ENCODE measurements around the gene CLASP1. TPM values are rescaled to one million over a fixed set of nuclear protein-coding genes. Genes with fewer than 3 reads are reported as not detected.

CLASP1 gene
- total and polyA plus RNA-seq, 2 of the 8 experiments (the other 6 are each of a cell fraction or from before 2014, with no cell fraction given): 7.3 to 53.9 TPM

DNA sequence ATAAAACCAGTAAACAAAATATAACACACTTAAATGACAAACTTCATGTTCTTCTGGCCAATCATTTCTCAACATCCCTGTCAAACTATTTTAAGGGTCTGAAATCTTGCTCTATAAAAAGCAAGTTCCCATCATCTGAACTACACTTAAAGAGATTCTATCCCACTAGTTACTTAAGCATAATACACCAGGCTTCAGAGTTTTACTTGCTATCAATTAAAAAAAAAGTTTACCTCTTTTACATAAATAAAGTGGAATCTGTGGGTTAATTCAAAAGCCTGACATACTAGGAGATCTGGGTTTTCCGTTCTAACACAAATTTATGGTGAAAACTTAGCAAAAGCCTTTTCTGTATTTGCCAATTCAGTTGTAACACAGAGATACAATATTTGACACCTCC, 1.9 kb downstream of the CLASP1 start (continued):
- TF ChIP-seq MAFK (IDR thresholded peaks at IDR 0.05; ENCODE audit: low read depth, low read length): no peak
- no peak for TF ChIP-seq NRF1 (IDR thresholded peaks at IDR 0.05; ENCODE audit: low read depth, low read length)
- no peak for TF ChIP-seq SP4 (IDR thresholded peaks at IDR 0.05; ENCODE audit: low read length)

Data from H1 (cell line).